Activated naive CD8-positive, alpha-beta T cell (primary cell): ENCODE results near the gene TUBGCP3.

Experiments used
- H3K27ac Mint-ChIP-seq: one replicate; pipeline ENCODE4 v1.8.0; 2021; ENCODE audit warnings: mixed read lengths
- H3K27me3 Mint-ChIP-seq: one replicate; pipeline ENCODE4 v1.8.0; 2021; ENCODE audit warnings: mixed read lengths
- H3K36me3 Mint-ChIP-seq: one replicate; pipeline ENCODE4 v1.8.0; 2021; ENCODE audit warnings: mixed read lengths
- H3K4me1 Mint-ChIP-seq: one replicate; pipeline ENCODE4 v1.8.0; 2021; ENCODE audit warnings: low read depth, mixed read lengths
- H3K4me3 Mint-ChIP-seq: one replicate; pipeline ENCODE4 v1.8.0; 2021; ENCODE audit warnings: mild to moderate bottlenecking, mixed read lengths
- H3K9me3 Mint-ChIP-seq: one replicate; pipeline ENCODE4 v1.8.0; 2021; ENCODE audit warnings: low read depth, mixed read lengths

TUBGCP3 gene

DNA sequence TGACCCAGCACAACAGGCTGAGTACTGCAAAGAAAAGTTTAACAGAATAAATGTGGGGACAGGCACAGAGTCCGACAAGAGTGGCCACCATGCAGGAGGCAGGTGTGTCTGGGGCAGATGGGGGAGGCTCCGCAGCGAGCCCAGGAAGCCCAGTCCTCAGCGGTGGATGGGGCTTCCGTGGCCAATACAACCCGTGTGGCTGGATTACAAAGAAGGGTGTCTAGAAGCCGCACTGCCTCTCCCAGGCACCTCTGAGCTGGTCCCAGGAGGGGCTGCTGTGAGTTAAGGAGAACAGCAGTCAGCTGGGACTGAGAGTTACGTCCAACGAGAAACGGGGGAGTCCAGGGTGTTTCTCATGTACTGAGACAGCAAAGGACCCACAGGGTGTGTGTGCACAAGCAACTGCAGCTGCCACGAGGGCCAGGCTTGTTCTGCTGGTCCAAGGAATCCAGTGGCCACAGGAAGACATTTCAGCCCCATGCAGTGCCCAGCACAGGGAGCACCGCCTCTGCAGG is 141.5 kb downstream of the TUBGCP3 start:
- Mint-ChIP-seq H3K36me3 (no peaks in the 10 kb centered on the region), H3K9me3 (no peaks in the 10 kb centered on the region), H3K4me1 (no peaks in the 10 kb centered on the region)

DNA sequence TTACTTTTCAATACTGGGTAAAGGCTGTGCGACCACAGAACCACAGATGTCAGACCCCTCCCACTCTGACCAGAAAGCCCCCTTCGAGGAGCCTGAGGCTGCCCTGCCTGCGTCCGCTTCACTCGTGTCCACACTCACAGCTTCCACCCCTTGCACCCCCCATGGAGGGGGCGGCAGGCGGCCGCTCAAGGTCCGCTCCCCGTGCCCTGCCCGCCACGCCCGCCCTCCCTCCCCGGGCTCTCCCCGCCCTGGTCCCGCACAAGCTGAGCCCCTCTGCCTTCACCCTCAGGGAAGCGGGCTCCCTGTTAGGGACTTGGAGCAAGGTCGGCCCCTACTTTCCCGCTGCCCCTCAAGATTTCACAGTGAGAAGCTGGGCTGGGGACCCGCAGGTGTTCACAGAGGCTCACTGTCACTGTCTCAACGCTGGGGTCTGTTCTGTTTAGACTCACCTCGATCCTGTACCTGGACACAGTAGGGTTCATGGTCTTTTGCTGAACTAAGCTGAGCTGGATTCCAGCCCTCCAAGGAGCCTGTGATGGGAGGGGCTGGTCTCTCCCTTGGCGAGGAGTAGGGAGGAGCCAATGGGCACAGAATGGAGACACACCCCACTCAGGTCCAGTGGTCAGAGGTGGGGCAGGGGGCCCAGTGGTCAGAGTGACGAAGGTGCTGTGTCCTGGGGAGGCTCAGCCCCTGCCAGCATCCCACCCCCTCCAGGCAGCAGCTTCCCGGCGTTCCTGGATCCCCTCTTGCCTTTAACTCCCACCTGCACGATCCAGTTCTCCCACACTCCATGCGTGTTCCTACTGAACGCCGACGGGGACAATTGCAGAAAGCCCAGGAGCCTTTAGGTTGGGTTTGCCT is 142.3 kb downstream of the TUBGCP3 start:
- H3K36me3 Mint-ChIP-seq = no peaks in the 10 kb centered on the region
- no peak overlapping the region for H3K27ac Mint-ChIP-seq
- no peak overlapping the region for H3K4me3 Mint-ChIP-seq
- H3K9me3 Mint-ChIP-seq = no peaks in the 10 kb centered on the region
- H3K4me1 Mint-ChIP-seq = no peaks in the 10 kb centered on the region
- H3K27me3 Mint-ChIP-seq = peaks cover 16% of the 10 kb centered on the region

More for the DNA sequence above, 141.5 kb downstream of the TUBGCP3 start:
- Mint-ChIP-seq H3K27me3 (peaks cover 15% of the 10 kb centered on the region), H3K27ac (no peak overlapping the region), H3K4me3 (no peak overlapping the region)

DNA sequence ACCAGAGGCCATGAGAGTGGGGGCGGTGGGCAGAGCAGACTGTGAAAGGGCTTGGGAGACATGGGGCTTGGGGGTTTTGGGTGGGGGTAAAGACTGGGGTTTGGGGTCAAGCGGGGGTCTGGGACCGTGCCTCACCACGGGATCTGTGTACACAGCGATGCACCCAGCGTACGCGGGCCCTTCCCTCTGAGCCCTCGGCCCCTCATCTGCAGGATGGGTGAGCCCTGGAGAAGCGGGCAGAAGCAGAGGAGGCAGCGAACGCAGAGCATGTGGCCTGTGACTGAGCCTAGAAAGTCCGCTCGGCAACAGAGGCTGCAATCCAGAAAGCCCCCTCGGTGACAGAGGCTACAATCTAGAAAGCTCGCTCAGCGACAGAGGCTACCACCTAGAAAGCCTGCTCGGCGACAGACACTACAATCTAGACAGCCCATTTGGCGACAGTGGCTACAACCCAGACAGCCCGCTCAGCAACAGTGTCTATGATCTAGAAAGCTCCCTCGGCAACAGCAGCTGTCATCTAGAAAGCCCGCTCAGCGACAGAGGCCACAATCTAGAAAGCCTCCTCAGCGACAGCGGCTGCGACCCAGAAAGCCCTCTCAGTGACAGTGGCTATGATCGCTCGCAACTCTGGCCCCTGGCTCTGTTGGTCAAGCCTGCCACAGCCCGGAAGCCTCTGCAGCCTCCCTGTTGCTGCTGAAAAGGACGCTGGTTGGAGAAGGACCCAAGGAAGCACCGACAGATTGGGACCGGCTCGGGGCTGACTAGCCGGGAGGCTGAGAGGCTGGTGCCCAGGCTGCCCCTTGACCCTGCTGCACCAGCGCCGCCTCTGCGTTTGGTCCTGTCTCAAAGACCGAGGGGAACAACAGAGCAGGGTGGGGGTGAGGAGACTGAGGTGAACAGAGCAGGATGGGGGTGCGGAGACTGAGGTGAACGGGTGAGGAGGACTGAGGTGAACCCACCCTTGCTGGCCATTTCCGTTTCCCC is 143.2 kb downstream of the TUBGCP3 start:
- Mint-ChIP-seq H3K27ac (no peak overlapping the region), H3K4me3 (no peak overlapping the region), H3K36me3 (no peaks in the 10 kb centered on the region), H3K4me1 (no peaks in the 10 kb centered on the region), H3K9me3 (no peaks in the 10 kb centered on the region), H3K27me3 (peaks cover 18% of the 10 kb centered on the region)

DNA sequence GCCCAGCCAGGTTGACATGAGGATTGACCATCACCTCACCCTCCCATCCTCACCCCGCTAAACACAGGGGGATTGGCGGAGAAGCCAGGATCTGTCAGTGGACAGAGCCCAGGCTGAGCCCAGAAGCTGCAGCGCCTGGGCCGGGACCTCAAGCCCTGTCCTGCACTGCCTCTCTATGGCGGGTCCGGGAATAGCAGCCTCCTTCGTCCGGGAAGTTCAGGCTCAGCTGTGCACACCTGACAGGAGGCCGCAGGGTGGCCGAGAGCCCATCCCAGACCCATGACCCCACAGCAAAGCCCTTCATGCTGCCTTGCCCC is 144.0 kb downstream of the TUBGCP3 start:
- H3K27ac Mint-ChIP-seq = no peak overlapping the region
- H3K4me1 Mint-ChIP-seq = no peaks in the 10 kb centered on the region

DNA sequence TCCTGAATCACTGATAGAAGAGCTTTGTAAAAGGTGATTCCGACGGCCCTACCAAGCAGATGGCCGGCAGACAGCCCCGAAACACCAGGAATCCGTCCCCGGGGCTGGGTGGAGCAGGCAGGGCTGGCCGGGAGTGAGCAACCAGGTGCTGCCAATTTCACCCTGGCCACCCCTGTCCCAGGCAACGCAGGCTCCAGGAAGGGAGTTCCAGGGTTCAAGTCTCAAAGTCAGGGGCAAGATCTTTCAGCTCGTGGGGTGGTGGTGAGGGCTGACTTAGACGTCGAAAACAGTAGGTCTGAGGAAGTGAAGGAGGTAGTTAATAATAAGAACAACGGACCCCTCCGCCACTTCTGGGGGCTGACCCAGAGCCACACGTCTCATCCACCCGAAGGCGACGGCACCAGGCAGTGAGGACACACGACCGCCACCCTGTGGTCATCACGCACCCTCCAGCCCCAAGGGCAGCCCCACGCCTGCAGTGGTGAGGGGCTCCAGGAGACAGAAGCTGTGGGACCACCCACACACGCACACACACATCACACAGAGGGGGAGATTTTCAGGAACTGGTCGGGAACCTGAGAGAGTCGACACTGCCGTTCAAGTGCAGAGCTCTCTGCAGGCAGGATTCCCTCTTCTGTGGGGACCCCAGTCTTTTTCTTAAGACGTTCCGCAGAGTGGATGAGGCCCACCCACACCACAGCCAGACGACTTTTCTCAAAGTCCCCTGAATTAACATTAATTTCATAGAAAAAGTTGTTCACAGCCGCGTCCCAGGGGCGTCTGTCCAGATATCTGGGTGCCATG is 144.6 kb downstream of the TUBGCP3 start:
- Mint-ChIP-seq H3K27me3 (peaks cover 18% of the 10 kb centered on the region), H3K4me1 (no peaks in the 10 kb centered on the region), H3K4me3 (no peak overlapping the region), H3K27ac (no peak overlapping the region), H3K9me3 (peaks cover 2% of the 10 kb centered on the region), H3K36me3 (no peaks in the 10 kb centered on the region)

More for the DNA sequence above, 144.0 kb downstream of the TUBGCP3 start:
- no peak overlapping the region for H3K4me3 Mint-ChIP-seq
- H3K36me3 Mint-ChIP-seq = no peaks in the 10 kb centered on the region
- H3K27me3 Mint-ChIP-seq = peaks cover 18% of the 10 kb centered on the region
- no peaks in the 10 kb centered on the region for H3K9me3 Mint-ChIP-seq

DNA sequence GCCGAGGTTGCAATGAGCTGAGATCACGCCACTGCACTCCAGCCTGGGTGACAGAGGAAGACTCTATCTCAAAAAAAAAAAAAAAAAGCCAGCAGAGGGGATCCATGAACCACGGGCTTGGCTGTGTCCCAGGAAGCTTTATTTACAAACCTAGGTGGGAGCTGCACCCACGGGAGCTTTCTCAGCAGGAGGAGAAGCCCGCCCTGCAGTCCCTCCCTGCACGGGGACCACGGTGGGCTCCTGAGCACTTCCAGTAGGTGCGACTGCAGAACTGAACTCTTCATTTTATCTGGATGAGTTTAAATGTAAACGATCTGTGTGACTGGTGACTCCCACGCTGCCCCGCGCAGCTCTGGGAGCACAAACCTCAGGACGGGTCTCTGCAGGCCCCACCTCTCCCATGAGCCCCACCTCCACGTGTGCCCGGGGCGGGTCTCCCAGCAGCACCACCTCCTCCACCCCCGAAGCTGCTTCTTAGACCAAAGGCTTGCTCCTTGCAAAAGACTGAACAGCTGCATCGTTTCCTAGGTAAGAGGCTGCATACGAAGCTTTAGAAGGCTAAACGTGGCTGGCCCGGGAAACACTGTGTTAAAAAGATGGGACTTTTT is 145.4 kb downstream of the TUBGCP3 start:
- H3K36me3 Mint-ChIP-seq = no peaks in the 10 kb centered on the region
- peaks cover 19% of the 10 kb centered on the region for H3K27me3 Mint-ChIP-seq
- peaks cover 7% of the 10 kb centered on the region for H3K9me3 Mint-ChIP-seq
- no peak overlapping the region for H3K27ac Mint-ChIP-seq
- no peaks in the 10 kb centered on the region for H3K4me1 Mint-ChIP-seq
- no peak overlapping the region for H3K4me3 Mint-ChIP-seq

DNA sequence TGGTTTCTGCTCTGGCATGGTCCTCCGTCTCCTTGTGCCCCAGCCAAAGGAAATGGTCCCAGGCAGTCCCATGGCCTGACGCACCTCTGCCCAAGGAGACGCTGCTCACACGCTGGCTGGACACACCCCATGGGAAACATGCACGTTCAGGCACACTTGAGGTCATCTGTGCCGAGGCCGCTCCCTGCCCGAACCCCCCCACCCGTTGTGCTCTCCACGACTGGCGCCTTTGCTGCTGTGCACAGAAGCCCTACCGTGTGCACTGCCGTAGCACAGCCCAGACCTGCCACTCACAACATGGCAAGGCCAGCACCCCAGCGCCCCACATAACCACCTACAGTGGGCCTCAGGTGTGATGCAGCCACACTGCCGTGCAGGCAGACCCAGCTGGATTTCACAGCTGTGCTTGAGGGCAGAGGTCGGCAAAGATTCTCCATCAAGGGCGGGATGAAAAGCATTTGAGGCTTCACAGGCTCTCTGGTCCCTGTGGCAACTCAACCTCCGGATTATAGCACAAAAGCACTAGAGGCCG is 146.1 kb downstream of the TUBGCP3 start:
- no peaks in the 10 kb centered on the region for H3K36me3 Mint-ChIP-seq
- H3K27me3 Mint-ChIP-seq = peaks cover 17% of the 10 kb centered on the region
- peaks cover 7% of the 10 kb centered on the region for H3K9me3 Mint-ChIP-seq
- H3K4me1 Mint-ChIP-seq = no peaks in the 10 kb centered on the region
- H3K4me3 Mint-ChIP-seq = no peak overlapping the region
- H3K27ac Mint-ChIP-seq = no peak overlapping the region

DNA sequence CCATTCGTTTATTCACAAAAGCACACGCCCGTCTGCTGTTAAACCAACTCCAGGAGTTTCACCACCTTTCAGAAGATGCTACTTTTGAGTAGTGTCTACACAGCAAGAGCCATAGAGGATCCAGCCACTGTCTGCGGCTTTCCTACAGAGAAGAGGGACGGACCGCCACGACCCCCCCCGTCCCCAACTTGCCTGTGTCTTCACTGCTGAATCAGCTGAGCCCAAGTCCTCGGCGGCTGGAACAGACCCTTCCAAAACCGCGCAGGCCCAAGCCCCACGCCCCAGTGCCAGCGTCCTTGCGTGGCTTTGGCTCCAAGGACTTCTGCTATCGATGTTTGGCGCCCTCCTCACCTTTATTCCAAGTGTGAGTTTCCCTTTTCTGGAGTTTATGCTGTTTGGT is 146.7 kb downstream of the TUBGCP3 start:
- Mint-ChIP-seq H3K4me1 (no peaks in the 10 kb centered on the region), H3K27ac (no peak overlapping the region), H3K9me3 (peaks cover 7% of the 10 kb centered on the region), H3K36me3 (no peaks in the 10 kb centered on the region), H3K27me3 (peaks cover 17% of the 10 kb centered on the region), H3K4me3 (no peak overlapping the region)

DNA sequence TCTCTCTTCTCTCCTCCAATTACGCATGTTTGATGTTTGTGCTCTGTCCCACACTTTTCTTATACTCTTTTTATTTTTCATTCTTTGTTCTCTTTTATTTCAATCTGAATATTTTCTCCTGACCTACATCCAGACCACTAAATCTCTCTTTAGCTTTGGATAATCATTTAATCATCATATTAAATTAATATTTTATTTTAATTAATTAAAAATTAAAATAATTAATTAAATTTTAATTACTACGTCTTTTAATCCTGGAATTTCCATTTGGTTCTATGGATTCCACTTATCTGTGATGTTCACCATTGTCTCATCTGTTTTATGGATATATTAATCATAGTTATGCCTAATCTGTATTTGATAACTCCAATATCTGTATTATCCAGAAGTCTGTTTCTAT is 149.4 kb downstream of the TUBGCP3 start:
- no peaks in the 10 kb centered on the region for H3K4me1 Mint-ChIP-seq
- H3K36me3 Mint-ChIP-seq = no peaks in the 10 kb centered on the region
- H3K9me3 Mint-ChIP-seq = peaks cover 7% of the 10 kb centered on the region
- H3K27me3 Mint-ChIP-seq = peaks cover 16% of the 10 kb centered on the region
- no peak overlapping the region for H3K27ac Mint-ChIP-seq
- no peak overlapping the region for H3K4me3 Mint-ChIP-seq

DNA sequence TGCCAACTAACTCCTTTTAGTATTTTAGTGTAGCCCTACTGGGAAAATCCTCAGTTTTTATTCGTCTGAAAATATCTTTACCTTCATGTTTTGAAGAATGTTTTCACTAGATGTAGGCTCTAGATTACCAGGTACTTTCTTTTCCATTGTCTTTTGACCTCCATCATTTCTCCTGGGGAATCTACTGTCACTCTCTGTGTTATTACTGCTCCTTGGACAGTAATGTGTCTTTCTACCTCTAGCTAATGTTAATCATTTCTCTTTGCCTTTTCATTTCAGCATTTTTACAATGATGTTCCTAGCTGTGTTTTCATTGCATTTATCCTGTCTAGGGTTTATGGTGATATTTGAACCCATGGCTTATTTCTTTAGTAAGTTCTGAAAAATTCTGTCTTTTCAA is 149.9 kb downstream of the TUBGCP3 start:
- peaks cover 7% of the 10 kb centered on the region for H3K9me3 Mint-ChIP-seq
- H3K27me3 Mint-ChIP-seq = peaks cover 11% of the 10 kb centered on the region
- no peaks in the 10 kb centered on the region for H3K36me3 Mint-ChIP-seq
- no peak overlapping the region for H3K27ac Mint-ChIP-seq
- no peaks in the 10 kb centered on the region for H3K4me1 Mint-ChIP-seq
- no peak overlapping the region for H3K4me3 Mint-ChIP-seq

DNA sequence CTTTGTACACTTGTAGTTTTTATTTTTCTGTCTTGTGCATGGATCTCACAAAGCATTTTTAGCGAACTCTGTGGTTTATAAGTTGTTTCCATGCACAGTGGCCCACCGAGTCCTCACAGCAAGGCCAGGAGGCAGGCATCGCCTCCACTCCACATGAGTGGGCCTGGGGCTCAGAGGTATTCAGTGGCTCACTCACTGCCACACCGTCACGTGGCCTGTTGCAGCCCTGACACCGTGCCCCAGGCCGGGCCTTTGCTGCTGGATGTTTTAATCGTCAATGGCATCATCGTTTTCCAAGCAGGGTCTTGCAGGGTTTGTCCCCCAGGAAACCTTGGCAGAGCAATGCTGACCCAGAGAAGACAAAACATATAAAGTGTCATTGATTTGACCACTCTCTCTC is 152.0 kb downstream of the TUBGCP3 start:
- peaks cover 7% of the 10 kb centered on the region for H3K9me3 Mint-ChIP-seq
- H3K4me1 Mint-ChIP-seq = no peaks in the 10 kb centered on the region
- no peak overlapping the region for H3K4me3 Mint-ChIP-seq
- H3K36me3 Mint-ChIP-seq = no peaks in the 10 kb centered on the region
- peaks cover 13% of the 10 kb centered on the region for H3K27me3 Mint-ChIP-seq
- H3K27ac Mint-ChIP-seq = no peak overlapping the region
